ENCODE measurements around the gene PPM1H.
A peak's percentile ranks its signal among the peaks of the same experiment; 100 is the strongest.
"Not testable (repeated sequence)": the region's sequence is repeated elsewhere in the genome, so short reads cannot be mapped to it uniquely, and the experiment has no call there.

Gene PPM1H

GRCh38 chr12:62732861-62733427, 202.0 kb downstream of the PPM1H start:
- no peak overlapping the region for H3K4me3 ChIP-seq (ENCODE audit: low read depth, low read length)
- TF ChIP-seq CTCF (IDR thresholded peaks at IDR 0.05; ENCODE audit: low read depth, low read length) = no peak

GRCh38 chr12:62731055-62731820, 203.7 kb downstream of the PPM1H start:
- no peak for TF ChIP-seq CTCF (IDR thresholded peaks at IDR 0.05; ENCODE audit: low read depth, low read length)
- peak overlapping the region; percentile 32 for H3K4me3 ChIP-seq (ENCODE audit: low read depth, low read length)

- no peak for TF ChIP-seq CTCF (IDR thresholded peaks at IDR 0.05; ENCODE audit: low read depth, low read length)
- H3K4me3 ChIP-seq (ENCODE audit: low read depth, low read length) = peak overlapping the region; percentile 19; the same call in 1 of the 2 replicates
These were observed 204.3 kb downstream of the PPM1H start for GRCh38 chr12:62730649-62731048.

GRCh38 chr12:62729579-62730544, 205.1 kb downstream of the PPM1H start:
- H3K4me3 ChIP-seq (ENCODE audit: low read depth, low read length) = not testable (repeated sequence)

- no peak for TF ChIP-seq CTCF (IDR thresholded peaks at IDR 0.05; ENCODE audit: low read depth, low read length)
- no peak overlapping the region for H3K4me3 ChIP-seq (ENCODE audit: low read depth, low read length)
These were observed 206.2 kb downstream of the PPM1H start for GRCh38 chr12:62728741-62729140.

GRCh38 chr12:62726471-62726980, 208.4 kb downstream of the PPM1H start:
- TF ChIP-seq CTCF (IDR thresholded peaks at IDR 0.05; ENCODE audit: low read depth, low read length) = no peak
- H3K4me3 ChIP-seq (ENCODE audit: low read depth, low read length) = no peak overlapping the region

- TF ChIP-seq CTCF (IDR thresholded peaks at IDR 0.05; ENCODE audit: low read depth, low read length) = no peak
- no peak overlapping the region for H3K4me3 ChIP-seq (ENCODE audit: low read depth, low read length)
These were observed 209.2 kb downstream of the PPM1H start for GRCh38 chr12:62725781-62726180.
